Measurements from ENCODE around the gene SYK. TPM values are rescaled to one million over a fixed set of nuclear protein-coding genes. Genes with fewer than 3 reads are reported as not detected.

Gene SYK
- polyA plus RNA-seq, 3 donors = 51.1 to 186 (median 177) TPM

- Histone ChIP-seq H3K4me1 (ENCODE audit: control insufficient read depth in 1 of 2, insufficient read depth in 2 of 2, low read length in 2 of 2) (peaks cover 32 to 47% of the 10 kb centered on the region in 2 donors), H3K9ac (ENCODE audit: insufficient read depth, low read length, poor library complexity, severe bottlenecking) (no peak overlapping the region), H3K4me3 (replicated peaks in 1 of 3; ENCODE audit: low read depth in 2 of 3, low read length in 3 of 3) (no peak overlapping the region), H3K79me2 (ENCODE audit: insufficient read depth, low read length) (peaks cover 98% of the 10 kb centered on the region), H2AFZ (ENCODE audit: insufficient read depth, low read depth, low read length, poor library complexity, severe bottlenecking) (no peak overlapping the region), H3K27ac (ENCODE audit: low read depth in 1 of 2, low read length in 2 of 2) (peak overlapping the region; percentile 71 to 73), H3K27me3 (ENCODE audit: control insufficient read depth in 2 of 2, insufficient read depth in 2 of 2, low read length in 2 of 2) (no peaks in the 10 kb centered on the region), H4K20me1 (ENCODE audit: insufficient read depth, low read length) (peaks cover 100% of the 10 kb centered on the region), H3K9me3 (replicated peaks in 1 of 2; ENCODE audit: control insufficient read depth in 1 of 2, insufficient read depth in 1 of 2, low read length in 2 of 2) (no peaks in the 10 kb centered on the region), H3K36me3 (replicated peaks in 1 of 2; ENCODE audit: control insufficient read depth in 1 of 2, insufficient read depth in 2 of 2, low read length in 2 of 2) (peaks cover 67 to 75% of the 10 kb centered on the region in 2 donors), H3K4me2 (replicated peaks; ENCODE audit: extremely low read depth, low read length, poor library complexity, severe bottlenecking) (no peak overlapping the region)
- H3K4me3 Mint-ChIP-seq = no peak overlapping the region
- no peak overlapping the region for H3K27ac Mint-ChIP-seq
- WGBS (ENCODE audit: insufficient coverage) = 62% methylated on average over 5 of the region's 6 CpGs
- DNase-seq = no peak
- H3K9me3 Mint-ChIP-seq = no peaks in the 10 kb centered on the region
- H3K36me3 Mint-ChIP-seq = peaks cover 60 to 70% of the 10 kb centered on the region in 2 donors
- intact Hi-C loops (cut with micrococcal nuclease) = no loop called here
- H3K4me1 Mint-ChIP-seq = peaks cover 18% of the 10 kb centered on the region
- TF ChIP-seq, protein P1, sequence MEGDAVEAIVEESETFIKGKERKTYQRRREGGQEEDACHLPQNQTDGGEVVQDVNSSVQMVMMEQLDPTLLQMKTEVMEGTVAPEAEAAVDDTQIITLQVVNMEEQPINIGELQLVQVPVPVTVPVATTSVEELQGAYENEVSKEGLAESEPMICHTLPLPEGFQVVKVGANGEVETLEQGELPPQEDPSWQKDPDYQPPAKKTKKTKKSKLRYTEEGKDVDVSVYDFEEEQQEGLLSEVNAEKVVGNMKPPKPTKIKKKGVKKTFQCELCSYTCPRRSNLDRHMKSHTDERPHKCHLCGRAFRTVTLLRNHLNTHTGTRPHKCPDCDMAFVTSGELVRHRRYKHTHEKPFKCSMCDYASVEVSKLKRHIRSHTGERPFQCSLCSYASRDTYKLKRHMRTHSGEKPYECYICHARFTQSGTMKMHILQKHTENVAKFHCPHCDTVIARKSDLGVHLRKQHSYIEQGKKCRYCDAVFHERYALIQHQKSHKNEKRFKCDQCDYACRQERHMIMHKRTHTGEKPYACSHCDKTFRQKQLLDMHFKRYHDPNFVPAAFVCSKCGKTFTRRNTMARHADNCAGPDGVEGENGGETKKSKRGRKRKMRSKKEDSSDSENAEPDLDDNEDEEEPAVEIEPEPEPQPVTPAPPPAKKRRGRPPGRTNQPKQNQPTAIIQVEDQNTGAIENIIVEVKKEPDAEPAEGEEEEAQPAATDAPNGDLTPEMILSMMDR (IDR thresholded peaks at IDR 0.05) = no peak
- no peaks in the 10 kb centered on the region for H3K27me3 Mint-ChIP-seq (ENCODE audit: low read depth in 3 of 3)
Observed at GRCh38 chr9:90843525-90843924, 41.9 kb downstream of the SYK start.

- Histone ChIP-seq H3K27ac (ENCODE audit: low read depth in 1 of 2, low read length in 2 of 2) (peak overlapping the region in 1 of 2 donors; percentile 73), H3K4me2 (replicated peaks; ENCODE audit: extremely low read depth, low read length, poor library complexity, severe bottlenecking) (no peak overlapping the region), H3K79me2 (ENCODE audit: insufficient read depth, low read length) (peaks cover 98% of the 10 kb centered on the region), H3K36me3 (replicated peaks in 1 of 2; ENCODE audit: control insufficient read depth in 1 of 2, insufficient read depth in 2 of 2, low read length in 2 of 2) (peaks cover 68 to 75% of the 10 kb centered on the region in 2 donors), H3K9me3 (replicated peaks in 1 of 2; ENCODE audit: control insufficient read depth in 1 of 2, insufficient read depth in 1 of 2, low read length in 2 of 2) (no peaks in the 10 kb centered on the region), H3K9ac (ENCODE audit: insufficient read depth, low read length, poor library complexity, severe bottlenecking) (no peak overlapping the region), H2AFZ (ENCODE audit: insufficient read depth, low read depth, low read length, poor library complexity, severe bottlenecking) (no peak overlapping the region), H3K4me1 (ENCODE audit: control insufficient read depth in 1 of 2, insufficient read depth in 2 of 2, low read length in 2 of 2) (peaks cover 24 to 39% of the 10 kb centered on the region in 2 donors), H4K20me1 (ENCODE audit: insufficient read depth, low read length) (peaks cover 100% of the 10 kb centered on the region), H3K27me3 (ENCODE audit: control insufficient read depth in 2 of 2, insufficient read depth in 2 of 2, low read length in 2 of 2) (no peaks in the 10 kb centered on the region), H3K4me3 (replicated peaks in 1 of 3; ENCODE audit: low read depth in 2 of 3, low read length in 3 of 3) (no peak overlapping the region)
- H3K36me3 Mint-ChIP-seq = peaks cover 60 to 70% of the 10 kb centered on the region in 2 donors
- no peak overlapping the region for H3K4me3 Mint-ChIP-seq
- no peak for DNase-seq
- no peak overlapping the region for H3K27ac Mint-ChIP-seq
- intact Hi-C loops (cut with micrococcal nuclease) = no loop called here
- no peaks in the 10 kb centered on the region for H3K9me3 Mint-ChIP-seq
- H3K4me1 Mint-ChIP-seq = peaks cover 10% of the 10 kb centered on the region
- TF ChIP-seq, protein P1 (IDR thresholded peaks at IDR 0.05) = no peak
- H3K27me3 Mint-ChIP-seq (ENCODE audit: low read depth in 3 of 3) = peaks cover 0 to 1% (median 0%) of the 10 kb centered on the region in 3 donors
Observed at GRCh38 chr9:90844326-90844725, 42.7 kb downstream of the SYK start.

Measured in CD14-positive monocyte (primary cell).